HL-60/S4 treated with retinoic acid at 250 ng/mL for 4 days and 3 days (cell line): Measurements from ENCODE around the gene ASIC3.

Experiments used
- in situ Hi-C: fragments of 300-500 bp; cut with MboI; formaldehyde crosslinking; loops from 2 replicates; pipeline ENCODE4 v1.7.0; 2022; ENCODE audit warnings: low sequenced_read_pairs

ASIC3 gene

DNA sequence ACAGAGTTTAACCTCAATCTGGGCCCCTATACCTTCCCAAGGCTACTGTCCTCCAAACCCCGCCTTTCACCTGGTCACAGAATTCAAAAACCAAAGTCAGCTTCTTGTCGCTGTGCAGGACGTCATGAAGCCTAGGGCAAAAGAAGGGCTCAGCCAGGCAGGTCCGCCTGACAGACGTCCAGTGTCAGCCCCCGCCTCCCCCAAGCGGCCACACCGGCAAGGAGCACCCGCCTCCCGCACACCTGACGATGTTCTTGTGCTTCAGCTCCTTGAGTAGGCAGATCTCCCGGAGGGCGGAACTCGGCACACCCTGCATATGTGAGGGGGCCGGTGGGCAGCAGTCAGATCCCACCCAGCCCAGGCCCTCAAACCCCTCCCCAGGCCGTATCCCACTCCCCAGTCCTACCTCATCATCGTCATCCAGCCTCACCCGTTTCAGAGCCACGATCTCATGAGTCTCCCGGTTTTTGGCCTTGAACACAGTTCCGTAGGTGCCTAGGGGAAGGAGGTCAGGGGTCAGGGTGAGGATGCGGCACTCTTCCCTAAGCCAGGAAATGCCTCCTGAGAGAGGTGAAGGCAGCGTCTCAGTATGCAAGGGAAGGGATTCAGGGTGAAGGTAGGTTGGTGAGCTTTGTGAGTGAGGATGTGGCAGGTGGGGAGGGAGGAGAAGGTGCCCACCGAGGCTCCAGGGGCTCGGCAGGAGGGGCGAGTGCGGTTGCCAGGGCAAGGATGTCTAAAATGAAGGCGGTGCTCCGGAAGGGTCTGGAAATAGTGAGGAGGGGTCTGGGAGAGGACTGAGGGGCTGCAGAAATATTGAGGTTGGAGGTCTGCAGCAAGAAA is 8.6 kb downstream of the ASIC3 start:
- in situ Hi-C loops, result no loop called here

DNA sequence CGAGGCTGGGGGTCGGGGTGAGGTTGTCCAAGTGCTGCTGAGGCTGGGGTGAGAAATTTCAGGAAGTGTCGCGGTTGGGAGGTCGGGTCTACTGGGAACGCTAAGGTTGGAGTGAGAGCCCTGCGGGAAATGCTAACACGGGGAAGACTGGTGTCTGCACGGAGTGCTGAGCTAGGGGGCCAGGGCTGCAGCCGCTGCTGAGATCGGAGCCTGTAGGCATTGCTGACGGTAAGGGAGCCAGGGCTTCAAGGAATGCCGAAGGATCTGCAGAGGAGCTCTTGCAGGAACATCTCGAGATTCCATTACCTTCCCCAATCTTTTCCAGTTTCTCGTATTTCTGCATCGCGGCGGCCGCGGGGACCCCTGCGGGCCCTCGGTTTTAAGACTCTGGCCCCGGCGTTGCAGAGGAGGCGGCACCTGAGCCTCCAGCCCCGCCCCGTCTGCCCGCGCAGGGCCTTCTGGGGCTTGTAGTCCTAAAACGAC is 9.2 kb downstream of the ASIC3 start, which contains the start of gene CDK5:
Gene CDK5, minus strand, starts transcription at position 392 of the 483 bp plus-strand sequence. Its CDS starts 49 bp downstream, at position 343.
- in situ Hi-C loops, result no loop called here

DNA sequence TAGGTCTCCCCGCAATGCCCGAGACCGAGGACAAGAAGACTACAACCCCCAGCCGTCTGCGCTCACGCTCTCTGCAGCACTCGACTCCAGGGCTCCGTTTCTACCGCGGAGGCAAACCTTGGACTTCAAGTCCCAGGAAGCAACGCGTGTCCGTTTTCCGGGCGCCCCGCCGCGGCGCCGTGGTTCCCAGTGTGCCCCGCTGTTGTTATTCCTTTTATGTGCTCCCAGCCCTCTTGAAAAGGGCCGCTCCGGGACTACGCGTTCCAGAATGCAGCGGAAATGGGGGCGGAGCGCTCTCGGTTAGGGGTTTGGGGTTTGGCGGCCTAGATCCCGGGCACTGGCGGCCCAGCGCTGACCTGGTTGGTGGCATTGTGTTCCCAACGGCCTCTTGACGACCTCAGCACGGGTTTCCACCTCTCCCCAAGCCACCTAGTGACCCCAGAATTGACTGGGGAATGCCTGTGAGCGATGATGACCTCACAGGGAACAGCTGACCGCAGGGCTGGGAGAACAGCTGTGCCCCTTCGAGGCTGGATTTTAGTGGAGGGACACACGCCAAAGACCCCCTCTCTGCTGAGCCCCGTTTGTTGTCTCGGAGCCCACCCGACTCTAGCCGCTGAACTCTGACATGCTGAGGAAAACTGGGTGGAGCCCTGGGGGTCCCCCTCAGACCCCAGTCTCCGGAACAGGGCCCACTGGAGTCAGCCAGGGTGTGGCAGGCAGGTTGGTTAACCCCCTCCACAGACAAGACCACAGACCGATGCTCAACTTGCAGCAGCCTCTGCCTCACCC is 9.9 kb downstream of the ASIC3 start:
- in situ Hi-C loops, result no loop called here

DNA sequence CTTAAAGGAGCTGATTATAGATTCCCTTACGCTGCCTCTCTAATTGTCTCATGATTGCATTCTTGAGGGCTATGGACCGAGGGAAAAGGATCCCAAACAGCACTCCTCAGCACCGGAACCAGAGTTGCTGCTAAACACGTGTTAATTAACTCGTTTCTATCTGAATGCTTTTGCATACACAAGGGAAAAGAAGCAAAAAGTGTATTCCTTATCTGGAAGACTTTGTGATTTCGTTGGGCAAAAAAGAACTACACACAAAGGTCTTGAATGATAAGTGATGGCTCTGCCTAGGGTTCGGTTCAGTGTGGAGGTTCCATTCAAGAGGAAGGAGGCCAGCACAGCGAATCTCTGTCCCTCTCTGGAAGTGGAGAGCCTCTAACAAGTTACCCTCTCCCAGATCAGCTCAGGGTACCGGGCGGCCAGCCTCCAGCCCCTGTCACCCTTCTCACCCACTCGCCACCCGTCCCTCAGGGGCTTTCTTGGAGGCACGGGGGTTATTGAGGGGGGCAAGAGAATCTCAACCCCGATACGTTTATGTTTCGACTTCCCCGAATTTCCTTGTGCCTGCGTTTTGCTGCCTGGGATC is 10.5 kb downstream of the ASIC3 start:
- in situ Hi-C loops, result no loop called here

DNA sequence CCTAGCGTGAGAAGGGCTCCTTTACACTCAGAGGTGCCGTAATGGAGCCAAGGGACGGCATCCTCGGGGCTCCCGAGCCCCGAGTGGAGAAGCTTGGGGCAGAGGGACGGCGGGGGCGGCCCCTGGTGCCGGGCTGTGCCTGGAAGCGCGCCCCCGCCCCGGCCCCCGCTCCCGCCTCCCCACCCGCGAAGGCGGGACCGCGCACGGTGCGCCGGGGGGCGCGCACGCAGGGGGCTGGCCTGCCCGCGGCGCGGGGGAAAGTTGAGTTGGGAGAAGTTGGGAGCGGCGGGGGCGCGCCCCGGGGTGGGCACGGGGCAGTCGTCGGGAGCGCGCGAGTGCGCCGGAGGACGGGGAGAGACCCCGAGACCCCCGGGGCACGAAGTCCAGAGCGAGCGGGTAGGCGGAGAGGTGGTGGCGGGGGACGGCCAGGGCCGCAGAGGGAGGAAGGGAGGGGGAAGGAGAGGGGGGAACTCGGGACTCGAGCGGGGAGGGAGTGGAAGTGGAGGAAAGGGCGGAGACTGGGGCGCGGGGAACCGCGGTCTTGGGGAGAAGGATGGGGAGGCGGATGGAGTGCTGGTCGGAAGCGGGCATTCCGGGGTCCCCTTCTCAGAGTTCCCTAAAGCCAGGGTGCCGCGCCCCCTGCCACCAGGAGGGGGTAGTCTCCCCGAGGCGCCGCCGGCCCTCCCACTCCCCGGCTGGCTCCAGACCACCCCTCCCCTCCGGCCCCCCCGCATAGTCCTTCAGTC is 11.2 kb downstream of the ASIC3 start, which contains the start of gene SLC4A2:
Gene SLC4A2, plus strand, starts transcription at position 223 of the 746 bp plus-strand sequence. CDS start 2,399 bp downstream, outside the sequence.
- in situ Hi-C loops, result no loop called here

DNA sequence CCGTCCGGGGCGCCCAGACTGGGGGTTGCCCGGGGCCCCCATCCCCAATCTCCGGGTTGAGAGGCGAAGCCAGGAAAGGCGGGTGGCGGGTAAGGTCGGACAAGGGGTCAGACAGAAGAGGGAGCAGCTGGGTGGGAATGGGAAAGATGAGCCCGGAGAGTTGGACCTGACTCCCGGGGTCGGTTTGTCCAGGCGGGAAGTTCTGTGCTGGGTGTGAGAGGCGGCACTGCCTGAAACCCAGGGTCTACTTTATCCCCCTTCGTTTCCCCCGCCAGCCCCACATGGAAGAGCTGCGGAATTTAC is 11.7 kb downstream of the ASIC3 start:
- in situ Hi-C loops, result no loop called here

DNA sequence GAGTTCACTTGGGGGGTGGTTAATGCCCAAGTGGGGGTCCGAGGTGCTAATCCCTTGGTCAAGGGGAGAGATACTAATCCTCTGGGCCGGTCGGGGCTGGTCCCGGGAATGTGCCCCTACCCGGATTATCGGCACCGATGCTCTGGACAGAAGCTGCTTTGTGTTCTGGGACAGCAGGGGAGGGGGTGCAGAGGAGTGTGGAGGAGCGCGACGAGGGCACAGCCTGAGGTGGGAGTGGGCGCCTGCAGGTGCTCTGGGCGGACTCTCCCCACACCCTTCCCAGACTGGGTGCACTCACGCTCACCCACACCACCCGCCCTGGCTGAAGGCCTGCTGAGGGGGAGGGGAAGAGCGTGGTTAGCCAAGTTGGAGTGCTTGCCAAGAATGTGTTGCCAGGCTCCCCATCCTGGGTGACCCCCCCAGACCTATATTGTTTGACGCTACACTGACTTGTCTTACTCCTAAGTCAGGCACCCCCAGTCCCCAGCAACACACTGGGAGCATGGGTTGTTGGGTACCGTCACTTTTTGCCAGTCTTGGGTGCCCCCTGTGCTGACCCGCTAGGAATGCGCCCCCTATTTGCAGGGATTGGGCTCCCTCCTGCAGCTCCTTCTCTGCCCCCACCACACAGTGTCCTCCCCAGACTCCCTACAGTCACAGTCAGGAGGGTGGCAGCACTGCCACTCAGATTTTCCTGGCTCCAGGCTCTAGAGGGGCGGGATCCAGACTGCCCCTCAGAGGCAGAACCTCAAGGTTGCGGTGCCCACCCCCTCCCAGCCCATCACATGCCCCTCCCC is 12.3 kb downstream of the ASIC3 start:
- in situ Hi-C loops, result no loop called here

DNA sequence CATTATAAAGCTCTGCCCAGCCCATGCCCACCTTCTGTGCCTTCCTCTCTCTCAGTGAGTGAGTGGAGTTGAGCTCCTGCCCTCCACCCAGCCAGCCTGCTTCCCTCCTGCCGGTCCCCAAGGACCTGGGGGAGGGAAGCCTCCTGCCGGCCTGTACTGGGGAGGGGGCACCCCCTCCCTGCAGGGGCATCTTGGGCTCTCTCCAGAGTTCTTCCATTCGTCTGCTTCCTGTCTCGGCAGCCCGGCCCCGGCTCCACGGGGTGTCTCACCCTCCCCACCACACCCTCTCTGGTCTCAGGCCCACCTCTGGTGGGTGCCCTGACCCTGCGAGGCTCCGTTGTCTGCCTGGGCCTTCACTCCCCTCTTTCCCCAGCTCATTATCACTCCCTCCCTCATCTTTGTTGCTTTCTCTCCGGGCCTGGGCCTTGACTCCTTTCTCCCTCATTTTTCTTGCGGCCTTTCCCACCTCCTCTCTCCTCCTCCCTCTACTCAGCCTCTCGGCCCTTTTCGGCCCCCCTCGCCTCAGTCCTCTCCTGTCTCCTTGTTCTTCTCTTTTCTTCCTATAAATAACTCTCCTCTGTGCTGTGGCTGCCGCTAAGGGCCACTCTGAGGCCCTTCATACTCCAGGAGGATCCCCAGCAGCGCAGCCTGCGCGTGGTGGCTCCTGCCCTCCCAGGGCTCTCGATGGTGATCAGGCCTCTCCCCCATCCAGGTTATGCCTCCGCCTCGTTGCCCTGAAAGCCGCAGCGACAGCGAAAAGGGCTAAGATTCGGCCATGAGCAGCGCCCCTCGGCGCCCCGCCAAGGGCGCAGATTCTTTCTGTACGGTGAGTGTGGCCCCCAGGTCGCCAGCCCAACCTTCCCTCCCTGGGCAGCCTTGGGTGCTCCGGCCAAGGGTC is 13.1 kb downstream of the ASIC3 start:
- in situ Hi-C loops, result no loop called here

DNA sequence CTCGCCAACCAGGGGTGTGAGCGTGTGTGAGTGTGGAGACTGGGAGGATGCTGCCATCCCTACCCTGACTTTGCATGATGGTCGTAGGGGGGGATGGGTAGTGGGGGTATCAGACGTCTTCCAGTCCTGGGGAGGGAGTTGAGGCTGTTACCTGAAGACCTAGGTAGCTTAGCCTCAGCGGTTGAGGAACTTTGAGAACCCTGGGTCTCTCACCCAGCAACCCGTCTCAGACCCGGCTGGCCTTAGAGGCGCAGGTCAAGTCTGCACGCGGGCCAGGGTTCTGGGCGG is 13.7 kb downstream of the ASIC3 start:
- in situ Hi-C loops, result no loop called here

DNA sequence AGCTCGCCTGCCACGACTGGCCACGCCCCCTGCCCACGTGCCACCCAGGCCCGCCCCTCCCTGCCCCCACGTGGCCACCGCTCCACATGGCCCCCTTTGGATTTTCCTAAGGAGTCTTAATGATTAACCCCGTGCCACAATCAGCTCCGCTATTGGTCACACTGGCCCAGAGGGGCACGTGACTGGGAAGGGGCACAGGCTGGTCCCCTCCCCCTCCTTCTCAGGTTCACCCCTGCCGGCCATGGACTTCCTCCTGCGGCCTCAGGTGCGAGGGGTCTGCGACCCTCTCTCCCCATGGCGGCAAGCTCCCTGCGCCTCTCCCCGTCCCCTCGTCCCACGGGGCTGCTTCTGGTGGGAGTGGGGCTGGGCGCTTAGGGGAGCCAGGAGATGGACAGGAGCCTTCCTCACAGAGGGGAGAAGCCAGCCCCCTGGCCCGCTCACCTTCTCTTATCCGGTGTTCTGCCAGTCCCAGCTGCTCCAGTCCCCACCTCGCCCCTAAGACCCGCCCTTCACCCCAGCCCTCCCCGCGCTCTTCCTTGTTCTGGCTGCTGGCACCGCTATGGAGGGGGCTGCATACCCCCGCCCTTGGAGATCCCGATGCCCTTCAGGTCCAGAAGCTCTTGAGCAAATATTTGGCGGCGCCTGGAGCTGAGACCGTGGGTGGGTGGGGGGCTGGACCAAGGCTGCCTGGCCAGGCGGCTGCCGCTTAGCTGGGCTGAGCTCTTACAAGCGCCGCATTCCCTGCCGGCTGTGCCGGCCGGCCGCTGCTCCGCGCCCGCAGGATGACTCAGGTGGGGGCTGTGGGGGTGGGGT is 14.3 kb downstream of the ASIC3 start:
- in situ Hi-C loops, result no loop called here

DNA sequence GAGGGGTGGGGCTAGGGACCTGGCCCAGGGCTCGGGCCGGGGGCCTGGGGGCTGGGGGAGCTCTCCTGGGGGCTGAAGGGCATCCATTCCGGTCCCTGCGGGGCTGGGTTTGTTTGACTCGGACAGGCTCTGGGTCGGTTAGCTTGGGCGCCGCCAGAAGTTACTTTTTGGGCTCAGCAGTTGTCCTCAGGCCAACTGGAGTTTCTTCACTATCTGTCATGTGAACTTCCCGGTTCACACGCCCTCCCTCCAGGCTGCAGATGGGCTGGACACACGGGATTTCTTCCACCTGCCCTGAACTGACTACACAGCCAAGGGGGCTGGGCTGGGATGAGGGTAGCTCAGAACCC is 14.9 kb downstream of the ASIC3 start:
- in situ Hi-C loops, result no loop called here

DNA sequence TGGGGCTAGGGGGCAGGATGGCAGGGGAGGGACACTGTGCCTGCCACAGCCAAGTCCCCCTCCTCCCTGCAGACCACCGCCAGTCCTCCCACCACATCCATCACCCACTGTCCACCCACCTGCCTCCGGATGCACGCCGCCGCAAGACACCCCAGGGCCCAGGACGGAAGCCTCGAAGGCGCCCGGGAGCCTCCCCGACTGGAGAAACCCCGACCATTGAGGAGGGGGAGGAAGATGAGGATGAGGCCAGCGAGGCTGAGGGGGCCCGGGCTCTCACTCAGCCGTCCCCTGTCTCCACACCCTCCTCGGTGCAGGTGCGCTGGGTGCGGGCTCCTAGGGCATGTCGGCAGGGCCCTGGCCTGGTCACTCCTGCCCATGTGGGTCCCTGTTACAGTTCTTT is 16.1 kb downstream of the ASIC3 start:
- in situ Hi-C loops, result no loop called here

DNA sequence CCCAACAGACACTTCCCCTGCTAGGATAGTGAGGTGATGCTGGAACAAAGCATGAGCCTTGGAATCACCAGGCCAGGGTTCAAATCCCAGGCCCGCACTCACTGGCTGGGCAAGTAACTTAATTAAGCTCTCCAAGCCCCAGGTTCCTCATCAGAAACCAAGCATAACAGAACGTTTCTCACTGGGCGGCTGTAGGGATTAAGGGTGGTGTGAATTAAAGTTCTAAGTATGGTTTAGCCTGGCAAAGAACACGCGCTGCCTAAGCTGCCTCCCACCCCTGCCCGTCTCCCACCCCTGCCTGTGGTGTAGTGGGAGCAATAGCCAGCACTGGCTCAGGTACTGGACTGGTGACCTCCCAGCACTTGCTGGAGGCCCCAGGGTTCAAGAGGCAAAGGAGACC is 16.7 kb downstream of the ASIC3 start:
- in situ Hi-C loops, result no loop called here

DNA sequence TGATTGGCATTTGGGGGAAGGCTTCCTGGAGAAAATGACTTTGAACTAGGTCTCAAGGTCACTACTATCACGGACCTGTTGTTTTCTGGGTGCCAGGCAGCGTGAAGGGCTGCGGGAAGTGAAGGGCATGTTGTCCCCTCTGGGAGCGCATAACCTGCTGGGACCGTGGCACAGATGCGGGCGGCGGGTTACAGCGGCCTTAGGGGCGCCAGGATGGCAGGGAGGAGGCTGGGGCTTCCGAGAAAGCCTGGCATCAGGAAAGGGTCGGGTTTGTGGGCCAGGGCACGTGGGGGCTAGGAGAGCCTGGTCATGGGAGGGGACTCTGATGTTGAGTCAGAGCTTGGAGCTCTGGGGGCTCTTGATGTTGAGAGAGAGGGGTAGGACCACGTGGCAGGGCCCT is 17.2 kb downstream of the ASIC3 start:
- in situ Hi-C loops, result no loop called here

DNA sequence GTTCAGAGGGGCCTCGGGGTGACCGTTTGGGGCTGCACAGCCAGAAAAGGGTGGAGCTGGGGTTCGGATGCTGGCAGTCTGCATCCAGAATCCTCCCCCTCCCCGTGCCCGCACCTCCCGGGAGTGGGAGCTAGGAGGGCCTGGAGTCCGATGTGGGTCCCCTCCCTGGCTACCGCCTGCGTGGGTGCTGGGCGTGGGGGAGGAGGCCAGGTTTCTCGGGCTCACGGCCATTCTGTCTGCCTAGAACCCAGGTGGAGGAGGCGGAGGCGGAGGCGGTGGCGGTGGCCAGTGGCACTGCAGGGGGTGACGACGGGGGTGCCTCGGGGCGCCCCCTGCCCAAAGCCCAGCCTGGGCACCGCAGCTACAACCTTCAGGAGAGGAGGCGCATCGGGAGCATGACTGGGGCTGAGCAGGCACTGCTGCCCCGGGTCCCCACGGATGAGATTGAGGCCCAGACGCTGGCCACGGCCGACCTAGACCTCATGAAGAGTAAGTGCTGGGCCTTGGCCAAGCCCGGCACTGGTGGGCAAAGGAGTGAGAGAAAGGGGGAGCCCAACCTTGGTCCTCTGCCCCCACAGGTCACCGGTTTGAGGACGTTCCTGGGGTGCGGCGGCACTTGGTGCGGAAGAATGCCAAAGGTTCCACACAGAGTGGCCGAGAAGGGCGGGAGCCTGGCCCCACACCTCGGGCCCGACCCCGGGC is 18.1 kb downstream of the ASIC3 start:
- in situ Hi-C loops, result no loop called here

DNA sequence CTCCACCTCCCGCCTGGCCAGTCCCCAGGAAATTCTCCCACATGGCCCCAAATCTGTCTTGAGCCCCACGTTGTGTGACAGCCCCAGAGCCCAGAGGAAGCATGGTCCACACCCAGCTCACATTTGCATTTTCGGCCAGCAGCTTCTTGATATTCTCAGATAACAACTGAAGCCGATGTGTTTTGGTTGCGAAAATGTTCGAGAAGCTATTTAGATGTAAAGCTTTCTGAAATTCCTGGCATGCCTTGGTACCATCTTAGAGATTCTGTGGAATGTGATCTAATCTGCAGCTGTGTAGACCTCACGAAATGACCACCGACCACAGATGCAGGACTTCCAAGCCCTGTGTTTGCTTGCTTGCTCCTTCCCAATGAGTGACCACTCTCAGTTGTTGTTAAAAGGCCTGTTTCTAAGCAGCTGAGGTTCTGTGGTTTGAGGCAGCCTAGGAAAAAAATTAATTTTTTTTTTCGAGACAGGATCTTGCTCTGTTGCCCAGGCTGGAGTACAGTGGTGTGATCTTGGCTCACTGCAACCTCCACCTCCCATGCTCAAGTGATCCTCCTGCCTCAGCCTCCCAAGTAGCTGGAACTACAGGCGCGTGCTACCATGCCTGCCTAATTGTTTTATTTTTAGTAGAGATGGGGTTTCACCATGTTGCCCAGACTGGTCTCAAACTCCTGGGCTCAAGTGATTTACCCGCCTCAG is 19.9 kb downstream of the ASIC3 start:
- in situ Hi-C loops, result no loop called here

DNA sequence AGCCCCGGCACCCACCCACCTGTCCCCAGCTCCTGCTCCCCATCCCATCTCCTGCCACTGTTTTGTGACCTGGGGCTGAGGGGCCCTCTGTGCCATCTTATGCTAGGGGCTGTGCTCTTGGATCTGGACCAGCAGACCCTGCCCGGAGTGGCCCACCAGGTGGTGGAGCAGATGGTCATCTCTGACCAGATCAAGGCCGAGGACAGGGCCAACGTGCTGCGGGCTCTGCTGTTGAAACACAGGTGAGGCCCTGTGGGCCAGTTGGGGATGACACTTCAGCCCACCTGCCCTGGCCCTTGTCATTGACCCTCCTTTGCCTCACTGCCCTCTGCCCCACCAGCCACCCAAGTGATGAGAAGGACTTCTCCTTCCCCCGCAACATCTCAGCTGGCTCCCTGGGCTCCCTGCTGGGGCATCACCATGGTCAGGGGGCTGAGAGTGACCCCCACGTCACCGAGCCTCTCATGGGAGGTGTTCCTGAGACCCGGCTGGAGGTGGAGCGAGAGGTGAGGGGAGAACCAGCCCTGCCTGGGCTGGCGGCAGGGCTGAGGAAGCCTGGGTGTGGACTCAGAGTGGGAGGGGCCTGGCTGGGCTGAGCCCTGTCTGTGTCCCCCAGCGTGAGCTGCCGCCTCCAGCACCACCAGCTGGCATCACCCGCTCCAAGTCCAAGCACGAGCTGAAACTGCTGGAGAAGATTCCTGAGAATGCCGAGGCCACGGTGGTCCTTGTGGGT is 21.7 kb downstream of the ASIC3 start:
- in situ Hi-C loops, result no loop called here
